Muscle of back (tissue), 11 donors: ENCODE data around the gene ZNF699. TPM values are rescaled to one million over a fixed set of nuclear protein-coding genes. Genes with fewer than 3 reads are reported as not detected.

Experiments used
- DNase-seq, 3 donors: peaks; one replicate each; pipeline versions ENCODE4 v3.0.0 to v3.0.0-alpha.2; 2013
- polyA plus RNA-seq, 10 donors: library from polyadenylated mRNA; unstranded; fragments of 120-200 nt; gene quantifications; one replicate each; pipeline ENCODE4 v1.2.1, GENCODE V29; 2013; ENCODE audit not compliant: insufficient read length in 10 of 10

ZNF699 gene
- polyA plus RNA-seq, 10 donors: 2.0 to 4.9 (median 3.6) TPM

DNA sequence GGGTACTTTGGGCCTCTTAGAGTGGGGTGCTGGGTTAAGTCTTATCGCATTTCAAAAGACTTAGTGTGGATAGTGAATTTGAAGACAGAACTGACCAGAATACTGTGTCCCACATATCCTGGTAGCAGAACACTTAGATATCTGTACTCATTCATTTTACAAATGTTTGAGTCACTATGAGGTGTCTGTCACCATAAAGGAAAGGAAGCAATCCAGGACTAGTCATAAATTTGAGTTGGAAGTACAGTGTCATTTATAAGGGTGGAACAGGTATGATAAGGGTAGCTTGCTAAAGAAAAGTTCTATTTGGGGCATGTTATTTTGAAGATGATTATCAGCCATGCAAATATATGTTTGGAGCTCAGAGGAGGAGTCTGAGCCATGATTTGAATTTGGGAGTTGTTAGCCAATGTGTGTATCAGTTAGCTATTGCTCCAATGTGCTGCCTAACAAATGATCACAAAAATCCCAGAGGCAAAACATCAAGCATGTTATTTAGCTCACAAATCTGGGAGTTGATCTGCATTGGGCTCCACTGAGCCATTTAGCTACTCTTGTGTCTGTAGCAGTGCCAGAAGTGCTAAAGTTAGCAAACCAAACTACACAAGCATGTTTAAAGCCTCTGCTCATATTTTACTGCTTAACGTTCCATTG, 20.3 kb downstream of the ZNF699 start:
- no peak for DNase-seq

DNA sequence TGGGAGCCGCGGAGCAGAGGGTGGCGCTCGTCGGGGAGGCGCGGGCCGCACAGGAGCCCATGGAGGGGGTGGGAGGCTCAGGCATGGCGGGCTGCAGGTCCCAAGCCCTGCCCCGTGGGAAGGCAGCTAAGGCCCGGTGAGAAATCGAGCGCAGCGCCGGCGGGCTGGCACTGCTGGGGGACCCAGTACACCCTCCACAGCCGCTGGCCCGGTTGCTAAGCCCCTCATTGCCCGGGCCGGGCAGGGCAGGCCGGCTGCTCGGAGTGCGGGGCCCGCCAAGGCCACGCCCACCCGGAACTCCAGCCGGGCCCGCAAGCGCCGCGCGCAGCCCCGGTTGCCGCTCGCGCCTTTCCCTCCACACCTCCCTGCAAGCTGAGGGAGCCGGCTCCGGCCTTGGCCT, 26.2 kb downstream of the ZNF699 start:
- peak in 1 of 3 donors; percentile 3 for DNase-seq

DNA sequence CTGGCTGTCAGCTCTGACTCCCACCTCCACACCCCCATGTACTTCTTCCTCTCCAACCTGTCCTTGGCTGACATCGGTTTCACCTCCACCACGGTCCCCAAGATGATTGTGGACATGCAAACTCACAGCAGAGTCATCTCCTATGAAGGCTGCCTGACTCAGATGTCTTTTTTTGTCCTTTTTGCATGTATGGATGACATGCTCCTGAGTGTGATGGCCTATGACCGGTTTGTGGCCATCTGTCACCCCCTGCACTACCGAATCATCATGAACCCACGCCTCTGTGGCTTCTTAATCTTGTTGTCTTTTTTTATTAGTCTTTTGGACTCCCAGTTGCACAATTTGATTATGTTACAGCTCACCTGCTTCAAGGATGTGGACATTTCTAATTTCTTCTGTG, 58.4 kb downstream of the ZNF699 start:
- no peak for DNase-seq

DNA sequence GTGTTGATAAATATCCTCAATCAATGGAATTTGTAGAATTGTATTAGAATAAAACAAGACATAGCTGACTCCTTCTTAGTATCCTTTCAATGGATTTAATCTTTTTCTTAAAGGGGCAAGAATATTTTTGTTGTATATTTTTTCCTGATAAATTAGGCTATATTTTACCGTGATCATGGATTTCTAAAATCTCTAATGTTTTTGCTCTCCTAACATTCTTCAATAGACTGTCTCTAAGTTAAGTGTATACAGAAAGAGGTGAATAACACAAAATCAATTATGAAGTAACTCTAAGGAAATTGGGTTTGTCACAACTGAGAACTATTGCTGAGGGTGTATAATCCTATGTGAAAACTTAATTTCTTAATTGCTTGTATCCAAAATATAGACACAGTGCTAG, 59.0 kb downstream of the ZNF699 start, which contains the start of gene OR7E24:
Gene OR7E24 (plus strand): TSS at position 301 of the 400 bp plus-strand sequence. CDS start 114 bp downstream, outside the sequence.
- no peak for DNase-seq

Other genes starting within 250 kb of the ZNF699 start
- gene OR1M1, start 222.8 kb downstream of the ZNF699 start, polyA plus RNA-seq: under 1 TPM in 3 of 10 donors, not detected in 7; 0.08 to 0.19 (median 0.10) TPM
- under 1 TPM in 3 of 10 donors, not detected in 7; 0.04 to 0.08 (median 0.07) TPM for gene OR7G2, start 202.4 kb downstream of the ZNF699 start, polyA plus RNA-seq
- not detected for gene OR7G1, start 194.1 kb downstream of the ZNF699 start, polyA plus RNA-seq
- gene OR7G3, start 182.9 kb downstream of the ZNF699 start, polyA plus RNA-seq: not detected
- 10 to 100 TPM; 15.6 to 23.7 (median 18.8) TPM for gene ZNF317, start 169.4 kb downstream of the ZNF699 start, polyA plus RNA-seq
- 1 to 10 TPM in 1 of 10 donors, under 1 TPM in 9; 0.05 to 1.5 (median 0.10) TPM for gene OR7D2, start 130.9 kb downstream of the ZNF699 start, polyA plus RNA-seq
- not detected for gene OR7D4, start 90.2 kb downstream of the ZNF699 start, polyA plus RNA-seq
- not detected for gene OR7E24, start 58.9 kb downstream of the ZNF699 start, polyA plus RNA-seq
- gene ZNF559, start 14.3 kb upstream of the ZNF699 start, polyA plus RNA-seq: 10 to 100 TPM; 18.5 to 36.4 (median 29.4) TPM
- gene ZNF177, start 53.2 kb upstream of the ZNF699 start, polyA plus RNA-seq: 1 to 10 TPM; 2.8 to 7.9 (median 5.5) TPM
- gene ZNF266, start 125.7 kb upstream of the ZNF699 start, polyA plus RNA-seq: 10 to 100 TPM; 10.7 to 44.6 (median 24.8) TPM
- under 1 TPM in 9 of 10 donors, not detected in 1; 0.09 to 0.71 (median 0.23) TPM for gene ZNF560, start 188.8 kb upstream of the ZNF699 start, polyA plus RNA-seq
- 10 to 100 TPM in 9 of 10 donors, 1 to 10 TPM in 1; 9.5 to 14.7 (median 12.5) TPM for gene ZNF426, start 228.8 kb upstream of the ZNF699 start, polyA plus RNA-seq